ENCODE results near the gene DIP2C.
"Not testable (repeated sequence)": the region's sequence is repeated elsewhere in the genome, so short reads cannot be mapped to it uniquely, and the experiment has no call there.

DNA sequence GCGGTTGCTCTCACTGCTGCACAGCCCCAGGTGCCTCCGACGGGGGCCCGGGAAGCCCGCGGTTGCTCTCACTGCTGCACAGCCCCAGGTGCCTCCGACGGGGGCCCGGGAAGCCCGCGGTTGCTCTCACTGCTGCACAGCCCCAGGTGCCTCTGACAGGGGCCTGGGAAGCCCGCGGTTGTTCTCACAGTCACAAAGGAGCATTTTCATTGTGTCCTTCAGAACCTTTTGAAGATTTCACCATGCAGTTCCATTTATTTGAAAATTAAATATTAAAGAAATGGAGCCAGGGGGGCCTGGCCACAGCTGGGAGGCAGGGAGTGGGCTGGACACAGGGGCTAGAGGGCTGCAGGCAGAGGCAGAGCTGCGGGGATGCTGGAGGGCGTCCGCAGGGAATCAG is 321.4 kb downstream of the DIP2C start:
- TF ChIP-seq, protein P1, sequence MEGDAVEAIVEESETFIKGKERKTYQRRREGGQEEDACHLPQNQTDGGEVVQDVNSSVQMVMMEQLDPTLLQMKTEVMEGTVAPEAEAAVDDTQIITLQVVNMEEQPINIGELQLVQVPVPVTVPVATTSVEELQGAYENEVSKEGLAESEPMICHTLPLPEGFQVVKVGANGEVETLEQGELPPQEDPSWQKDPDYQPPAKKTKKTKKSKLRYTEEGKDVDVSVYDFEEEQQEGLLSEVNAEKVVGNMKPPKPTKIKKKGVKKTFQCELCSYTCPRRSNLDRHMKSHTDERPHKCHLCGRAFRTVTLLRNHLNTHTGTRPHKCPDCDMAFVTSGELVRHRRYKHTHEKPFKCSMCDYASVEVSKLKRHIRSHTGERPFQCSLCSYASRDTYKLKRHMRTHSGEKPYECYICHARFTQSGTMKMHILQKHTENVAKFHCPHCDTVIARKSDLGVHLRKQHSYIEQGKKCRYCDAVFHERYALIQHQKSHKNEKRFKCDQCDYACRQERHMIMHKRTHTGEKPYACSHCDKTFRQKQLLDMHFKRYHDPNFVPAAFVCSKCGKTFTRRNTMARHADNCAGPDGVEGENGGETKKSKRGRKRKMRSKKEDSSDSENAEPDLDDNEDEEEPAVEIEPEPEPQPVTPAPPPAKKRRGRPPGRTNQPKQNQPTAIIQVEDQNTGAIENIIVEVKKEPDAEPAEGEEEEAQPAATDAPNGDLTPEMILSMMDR (IDR thresholded peaks at IDR 0.05; ENCODE audit: borderline replicate concordance, extremely low read depth, low read length, poor library complexity, severe bottlenecking): not testable (repeated sequence)
- not testable (repeated sequence) for TF ChIP-seq EZH2 (IDR thresholded peaks at IDR 0.05; ENCODE audit: borderline replicate concordance, low read depth, low read length, severe bottlenecking)

Data from DND-41 (cell line).